Measurements from ENCODE around the gene MPZL2. TPM values are rescaled to one million over a fixed set of nuclear protein-coding genes. Genes with fewer than 3 reads are reported as not detected.

The MPZL2 gene
- total and polyA plus RNA-seq, 2 of the 13 experiments (the other 11 are each of a cell fraction or from before 2014, with no cell fraction given), result 27.9 to 53.7 TPM

DNA sequence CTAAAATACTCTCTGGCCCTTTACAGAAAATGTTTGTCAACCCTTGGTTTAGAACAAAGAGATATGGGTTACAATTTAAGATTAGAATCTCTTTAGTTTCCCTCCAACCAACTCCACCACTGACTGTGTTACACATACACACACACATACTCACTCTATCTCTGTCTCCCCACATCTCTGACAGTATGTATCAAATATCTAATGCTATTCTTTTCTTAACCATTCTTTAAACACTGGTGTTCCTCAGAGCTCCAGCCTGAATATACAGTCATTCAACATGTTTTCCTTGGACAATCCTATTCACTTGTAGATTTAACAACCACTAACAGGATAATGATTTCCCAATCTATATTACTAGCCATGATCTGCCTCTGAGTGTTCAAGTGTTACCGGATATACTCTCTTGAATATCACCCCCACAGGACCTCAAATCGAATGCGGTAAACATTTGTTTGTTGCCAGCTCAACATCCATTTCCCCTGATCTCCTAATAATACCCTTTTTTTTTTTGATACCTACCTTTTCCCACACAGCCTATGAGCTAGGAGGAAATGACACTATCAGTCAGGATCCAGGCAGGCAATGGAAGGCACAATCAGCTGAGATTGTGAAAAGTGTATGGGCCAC lies 18.0 kb downstream of the MPZL2 start:
- CTCF ChIA-PET (ENCODE audit: low intra/inter-chr PET ratio, low total read pairs), result no interaction called here
- TF ChIP-seq USF2 (IDR thresholded peaks at IDR 0.05; ENCODE audit: low read depth, low read length) (no peak), USF2 (CRISPR knock-in tag; IDR thresholded peaks at IDR 0.05; ENCODE audit: borderline replicate concordance) (no peak), ZNF768 (CRISPR knock-in tag; IDR thresholded peaks at IDR 0.05) (no peak)

GRCh38 chr11:118243993-118244762 lies 19.9 kb downstream of the MPZL2 start:
- TF ChIP-seq ZNF24 (IDR thresholded peaks at IDR 0.05) (peak; percentile 38; the same call in 1 of the 2 replicates), SKI (IDR thresholded peaks at IDR 0.05; ENCODE audit: partially characterized antibody) (no peak)
- H3K4me2 ChIP-seq (ENCODE audit: low read depth, low read length), result no peak overlapping the region
- peaks cover 51% of the 10 kb centered on the region for H3K4me1 ChIP-seq (ENCODE audit: insufficient read depth, low read length)
- 70% methylated on average over 3 of the region's 3 CpGs for WGBS (ENCODE audit: low lambda C conversion rate)
- in situ Hi-C loops (cut with HindIII; ENCODE audit: extremely low pct_ligation_motif_present, low pct_unique_long_range_greater_than_20kb) (no loop called here), intact Hi-C loops (cut with micrococcal nuclease; ENCODE audit: unreplicated experiment) (no loop called here)
- no peak for ATAC-seq
- H2AFZ ChIP-seq (ENCODE audit: low read length), result no peak overlapping the region
- H3K9ac ChIP-seq (ENCODE audit: insufficient read depth, low read depth, low read length), result no peak overlapping the region
- H3K27me3 ChIP-seq (ENCODE audit: control insufficient read depth in 1 of 2, insufficient read depth in 2 of 2, low read length in 2 of 2), result no peaks in the 10 kb centered on the region
- peaks cover 3% of the 10 kb centered on the region for H3K79me2 ChIP-seq (ENCODE audit: insufficient read depth, low read length)
- ChIA-PET CTCF (ENCODE audit: low intra/inter-chr PET ratio, low total read pairs) (no interaction called here), POLR2A (no interaction called here)
- H3K4me3 ChIP-seq (replicated peaks in 1 of 3; ENCODE audit: insufficient read depth in 1 of 3, low read depth in 2 of 3, low read length in 3 of 3), result no peak overlapping the region
- FAIRE-seq, result no peak
- H4K20me1 ChIP-seq (ENCODE audit: insufficient read depth, low read length), result no peaks in the 10 kb centered on the region
- no peak overlapping the region for H3K27ac ChIP-seq (ENCODE audit: extremely low read length, insufficient read depth, low read length)
- no TSS peak for BruUV-seq (replicated peaks)
- 0 out of 5 replicates have a peak, but pooled peaks cover 0 to 5% of the 10 kb centered on the region in 2 experiments for H3K36me3 ChIP-seq (replicated peaks in 1 of 2; ENCODE audit: control insufficient read depth in 1 of 2, insufficient read depth in 2 of 2, low read length in 2 of 2)
- H3K9me3 ChIP-seq (ENCODE audit: low read length), result no peaks in the 10 kb centered on the region
- DNase-seq (ENCODE audit: low spot score), result no peak

More for the DNA sequence above, 18.0 kb downstream of the MPZL2 start:
- intact Hi-C loops (cut with micrococcal nuclease; ENCODE audit: unreplicated experiment), result loop anchor here (2.0 kb wide), 1 partner anchor 49 kb away; no protein-coding TSS in a partner anchor
- no peak overlapping the region for H3K9ac ChIP-seq (ENCODE audit: insufficient read depth, low read depth, low read length)
- no peak for ATAC-seq
- H3K4me3 ChIP-seq (replicated peaks in 1 of 3; ENCODE audit: insufficient read depth in 1 of 3, low read depth in 2 of 3, low read length in 3 of 3), result no peak overlapping the region
- FAIRE-seq, result no peak
- H3K9me3 ChIP-seq (ENCODE audit: low read length), result no peaks in the 10 kb centered on the region
- no peak overlapping the region for H3K27ac ChIP-seq (ENCODE audit: extremely low read length, insufficient read depth, low read length)
- peaks cover 58% of the 10 kb centered on the region for H3K4me1 ChIP-seq (ENCODE audit: insufficient read depth, low read length)
- no peak for DNase-seq (ENCODE audit: low spot score)
- in situ Hi-C loops (cut with HindIII; ENCODE audit: extremely low pct_ligation_motif_present, low pct_unique_long_range_greater_than_20kb), result no loop called here
- H4K20me1 ChIP-seq (ENCODE audit: insufficient read depth, low read length), result no peaks in the 10 kb centered on the region
- WGBS (ENCODE audit: low lambda C conversion rate), result 96% methylated on average over 3 of the region's 3 CpGs
- BruUV-seq (replicated peaks), result no TSS peak
- H3K36me3 ChIP-seq (replicated peaks in 1 of 2; ENCODE audit: control insufficient read depth in 1 of 2, insufficient read depth in 2 of 2, low read length in 2 of 2), result no peaks in the 10 kb centered on the region
- H3K79me2 ChIP-seq (ENCODE audit: insufficient read depth, low read length), result peaks cover 5% of the 10 kb centered on the region
- H2AFZ ChIP-seq (ENCODE audit: low read length), result no peak overlapping the region
- no peaks in the 10 kb centered on the region for H3K27me3 ChIP-seq (ENCODE audit: control insufficient read depth in 1 of 2, insufficient read depth in 2 of 2, low read length in 2 of 2)
- H3K4me2 ChIP-seq (ENCODE audit: low read depth, low read length), result no peak overlapping the region
- POLR2A ChIA-PET, result interaction anchor here (0.7 to 1.5 kb wide), 3 partner anchors 34 to 66 kb away, joined by 3 to 5 read pairs (median 5); no protein-coding TSS in a partner anchor
